NCI-H82 treated with DMSO at 0.1 percent for 48 hours (cell line): ENCODE data around the gene EFCC1.

Source experiments
- DNase-seq: peaks from one replicate; lab custom pipeline; 2025; ENCODE audit not compliant: unreplicated experiment; lab: John Stamatoyannopoulos, UW

The EFCC1 gene

GRCh38 chr3:129031476-129032215 is 30.5 kb downstream of the EFCC1 start:
- no peak for DNase-seq

DNA sequence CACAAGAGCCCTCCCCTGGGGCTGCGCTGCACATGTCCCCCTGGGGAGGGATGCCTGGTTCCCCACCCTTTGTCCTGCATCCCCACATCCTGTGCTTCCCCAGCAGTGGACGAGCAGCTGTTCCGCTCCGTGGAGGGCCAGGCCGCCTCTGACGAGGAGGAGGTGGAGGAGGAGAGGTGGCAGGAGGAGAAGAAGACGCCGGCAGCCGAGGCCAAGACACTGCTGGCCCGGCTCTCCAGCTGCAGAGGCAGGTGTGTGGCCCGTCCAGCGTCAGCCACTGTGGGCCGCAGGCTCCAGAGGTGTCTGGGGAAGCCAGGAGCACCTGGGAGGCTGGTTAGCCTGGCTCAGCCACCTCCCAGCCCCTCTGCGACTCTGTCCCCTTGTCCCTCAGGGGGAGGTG is 31.6 kb downstream of the EFCC1 start:
- no peak for DNase-seq

- no peak for DNase-seq
These were observed 32.0 kb downstream of the EFCC1 start for GRCh38 chr3:129033151-129033550.

DNA sequence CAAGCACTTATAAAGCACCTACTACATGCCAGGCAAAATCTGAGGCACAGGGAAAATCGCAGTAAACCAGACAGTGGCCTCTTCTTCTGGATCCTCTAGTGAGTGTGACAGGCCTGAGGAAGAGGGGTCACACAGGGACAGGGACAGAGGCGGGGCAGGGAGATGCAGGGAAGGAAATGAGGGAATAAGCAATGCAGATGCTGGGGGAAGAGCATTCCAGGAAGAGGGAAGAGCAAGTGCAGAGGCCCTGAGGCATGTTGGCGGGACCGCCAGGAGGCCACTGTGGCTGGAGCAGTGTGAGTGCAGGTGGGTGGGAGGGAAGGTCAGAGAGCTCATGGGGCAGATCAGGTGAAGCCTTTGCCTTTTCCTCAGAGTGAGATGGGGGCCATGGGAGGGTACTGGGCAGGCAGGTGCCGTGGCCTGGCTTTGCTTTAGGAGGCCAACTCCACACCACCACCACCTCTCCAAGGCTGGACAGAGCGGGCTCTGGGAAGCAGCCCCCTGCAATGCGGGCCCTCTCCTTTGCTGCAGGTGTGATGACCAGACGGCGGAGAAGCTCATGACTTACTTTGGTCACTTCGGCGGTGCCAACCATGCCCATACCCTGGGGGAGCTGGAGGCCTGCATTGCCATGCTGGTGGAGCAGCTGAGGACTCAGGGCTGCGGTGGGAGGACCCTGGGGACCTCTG is 32.7 kb downstream of the EFCC1 start:
- no peak for DNase-seq

DNA sequence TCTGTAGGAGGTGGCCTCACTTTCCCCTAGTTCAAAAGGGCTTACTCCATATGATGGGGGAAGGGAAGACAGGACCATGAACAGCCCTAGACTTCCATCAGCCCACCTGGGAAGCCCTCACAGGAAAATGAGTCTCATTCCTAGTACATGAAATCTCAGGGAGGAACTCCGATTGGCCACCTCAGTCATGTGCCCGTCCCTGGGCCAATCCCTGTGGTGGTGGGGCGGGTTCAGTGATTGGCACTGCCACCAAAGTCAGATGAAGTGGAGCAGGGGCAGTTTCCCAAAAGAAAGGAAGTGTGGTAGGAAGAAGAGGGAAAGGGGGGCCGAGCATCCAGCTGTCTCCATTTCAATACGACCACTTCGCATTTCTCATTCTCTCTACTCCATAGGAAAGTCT is 33.5 kb downstream of the EFCC1 start:
- DNase-seq, result no peak

GRCh38 chr3:129035360-129036221 is 34.5 kb downstream of the EFCC1 start:
- DNase-seq, result no peak

GRCh38 chr3:129036222-129037092 is 35.4 kb downstream of the EFCC1 start:
- no peak for DNase-seq

- DNase-seq, result no peak
These were observed 36.0 kb downstream of the EFCC1 start for GRCh38 chr3:129037093-129037419.

GRCh38 chr3:129038121-129038855 is 37.2 kb downstream of the EFCC1 start:
- DNase-seq, result no peak

DNA sequence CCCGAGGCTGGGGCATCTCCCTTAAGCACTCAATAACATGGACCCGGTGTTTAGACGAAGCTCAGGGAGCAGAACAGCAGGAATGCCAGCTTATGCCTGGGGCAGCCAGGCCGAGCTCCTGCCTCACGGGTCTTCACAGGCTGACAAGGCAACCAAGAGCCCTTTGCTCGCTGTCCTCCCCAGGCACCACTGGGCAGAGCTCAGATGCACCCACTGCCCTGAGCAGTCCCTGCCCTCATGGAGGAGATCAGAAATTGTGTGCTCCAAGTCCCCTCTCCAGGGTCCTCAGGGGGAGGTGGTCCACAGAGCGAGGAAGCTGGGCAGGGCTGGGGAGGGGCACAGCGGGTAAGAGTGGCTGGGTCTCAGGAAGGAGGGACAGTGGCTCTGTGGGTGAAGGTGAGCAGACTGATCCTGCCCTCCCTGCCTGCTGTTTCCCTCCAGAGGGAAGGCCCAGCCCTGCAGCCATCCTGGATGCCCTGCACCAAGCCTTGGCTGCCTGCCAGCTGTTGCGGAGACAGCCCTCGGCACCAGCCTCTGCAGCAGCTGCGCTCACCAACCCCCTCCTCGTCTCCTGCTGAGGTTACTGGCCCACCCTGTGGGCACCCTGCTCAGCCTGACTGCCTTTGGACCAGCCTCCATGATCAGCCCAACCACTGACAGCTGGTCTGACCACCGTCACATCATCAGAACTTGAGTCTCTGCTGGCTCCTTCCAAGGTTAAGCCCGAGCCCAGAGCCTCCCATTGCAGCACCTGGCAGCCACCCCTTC is 38.4 kb downstream of the EFCC1 start:
- no peak for DNase-seq

GRCh38 chr3:129040039-129040336 is 38.9 kb downstream of the EFCC1 start:
- no peak for DNase-seq

GRCh38 chr3:129040579-129041300 is 39.6 kb downstream of the EFCC1 start:
- no peak for DNase-seq

DNA sequence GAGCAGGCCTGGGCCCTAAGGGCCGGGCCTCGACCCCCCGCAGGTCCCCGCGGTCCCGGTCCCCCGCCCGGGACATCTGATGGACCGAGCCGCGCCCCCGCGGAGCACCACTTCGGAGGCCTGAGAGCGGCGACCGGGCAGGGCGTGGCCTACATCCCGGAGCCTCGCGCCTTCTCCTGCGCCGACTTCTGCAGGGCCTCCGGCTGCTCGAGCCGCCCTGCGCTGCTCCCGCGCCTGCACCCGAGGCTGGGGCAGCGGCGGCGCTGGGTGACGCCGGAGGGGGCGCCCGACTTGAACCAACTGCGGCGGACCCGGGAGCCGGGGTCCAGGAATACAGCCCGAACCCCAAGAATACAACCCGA is 44.6 kb downstream of the EFCC1 start:
- no peak for DNase-seq

- no peak for DNase-seq
These were observed 45.1 kb downstream of the EFCC1 start for GRCh38 chr3:129046037-129046731.

DNA sequence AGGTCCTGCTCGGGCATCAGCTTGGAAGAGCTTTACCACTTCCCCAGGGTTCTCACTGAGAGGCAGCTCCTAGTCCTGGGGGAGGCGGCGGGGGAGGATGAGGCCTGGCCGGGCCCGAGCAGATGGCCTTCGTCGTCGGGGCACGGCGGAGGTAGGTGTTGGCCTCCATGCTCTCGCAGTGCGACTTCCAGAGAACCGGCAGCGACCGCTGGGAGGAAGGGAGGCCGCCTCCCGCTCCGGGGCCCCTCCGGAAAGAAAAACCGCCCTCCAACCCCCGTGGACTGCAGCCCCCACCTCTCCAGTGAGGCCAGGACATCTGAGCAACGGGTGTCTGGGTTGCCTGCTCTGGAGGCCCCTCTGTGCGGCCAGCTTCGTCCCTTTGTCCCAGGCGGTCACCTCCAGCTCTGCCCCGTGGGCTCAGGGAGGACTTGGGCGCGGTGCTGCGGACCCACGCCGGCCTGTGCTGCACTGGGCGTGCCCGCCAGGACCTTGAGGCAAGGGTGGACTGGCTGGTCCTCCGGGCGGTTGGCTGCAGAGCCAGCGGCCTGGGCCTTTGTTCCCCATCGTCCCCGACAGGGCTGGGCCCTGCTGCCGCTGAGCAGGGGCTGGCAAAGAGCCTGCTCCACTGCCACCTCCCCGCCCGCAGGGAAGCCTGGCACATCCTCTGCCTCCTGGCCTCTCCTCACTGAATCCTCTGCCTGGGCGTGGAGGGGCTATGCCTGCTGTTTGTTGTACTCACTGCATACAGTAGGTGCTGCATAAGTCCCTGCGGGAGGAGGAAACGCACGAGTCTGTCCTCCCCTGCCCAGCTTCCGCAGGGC is 45.8 kb downstream of the EFCC1 start:
- no peak for DNase-seq

GRCh38 chr3:129047553-129047839 is 46.4 kb downstream of the EFCC1 start:
- no peak for DNase-seq

- DNase-seq, result no peak
These were observed 49.6 kb downstream of the EFCC1 start for GRCh38 chr3:129050556-129051295.
